Loucy (cell line): ENCODE measurements around the gene PDZD11.

ENCODE experiments used
- EZH2phosphoT487 ChIP-seq: fragments of 200-600 bp; IDR thresholded peaks from 2 replicates; pipeline ENCODE4 v1.6.1; 2018; ENCODE audit warnings: antibody characterized with exemption, mild to moderate bottlenecking, moderate library complexity, borderline replicate concordance
- TF ChIP-seq, protein P1 (sequence below): fragments of 200-600 bp; sonication (generic); conservative IDR thresholded peaks from 2 replicates; pipeline ENCODE4 v1.5.1; 2014; ENCODE audit warnings: mild to moderate bottlenecking, antibody characterized with exemption, low read length

DNA sequence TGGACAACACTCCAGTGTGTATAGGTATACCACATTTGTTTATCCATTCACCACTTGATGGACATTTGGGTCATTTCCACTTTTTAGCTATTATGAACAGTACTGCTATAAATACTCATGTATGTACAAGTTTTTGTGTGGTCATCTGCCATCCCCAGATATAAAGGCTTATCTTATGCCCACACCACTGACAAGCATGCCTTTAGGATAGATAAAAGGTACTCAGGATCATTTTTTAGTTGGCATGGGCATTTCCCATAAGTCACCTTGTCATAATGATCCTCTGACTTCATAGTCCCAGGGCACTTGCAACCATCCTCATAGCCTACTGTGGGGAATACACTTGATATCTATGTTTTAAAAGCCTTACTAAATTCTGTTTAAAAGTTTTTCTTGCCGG, 49.0 kb downstream of the PDZD11 start:
- TF ChIP-seq, protein P1, sequence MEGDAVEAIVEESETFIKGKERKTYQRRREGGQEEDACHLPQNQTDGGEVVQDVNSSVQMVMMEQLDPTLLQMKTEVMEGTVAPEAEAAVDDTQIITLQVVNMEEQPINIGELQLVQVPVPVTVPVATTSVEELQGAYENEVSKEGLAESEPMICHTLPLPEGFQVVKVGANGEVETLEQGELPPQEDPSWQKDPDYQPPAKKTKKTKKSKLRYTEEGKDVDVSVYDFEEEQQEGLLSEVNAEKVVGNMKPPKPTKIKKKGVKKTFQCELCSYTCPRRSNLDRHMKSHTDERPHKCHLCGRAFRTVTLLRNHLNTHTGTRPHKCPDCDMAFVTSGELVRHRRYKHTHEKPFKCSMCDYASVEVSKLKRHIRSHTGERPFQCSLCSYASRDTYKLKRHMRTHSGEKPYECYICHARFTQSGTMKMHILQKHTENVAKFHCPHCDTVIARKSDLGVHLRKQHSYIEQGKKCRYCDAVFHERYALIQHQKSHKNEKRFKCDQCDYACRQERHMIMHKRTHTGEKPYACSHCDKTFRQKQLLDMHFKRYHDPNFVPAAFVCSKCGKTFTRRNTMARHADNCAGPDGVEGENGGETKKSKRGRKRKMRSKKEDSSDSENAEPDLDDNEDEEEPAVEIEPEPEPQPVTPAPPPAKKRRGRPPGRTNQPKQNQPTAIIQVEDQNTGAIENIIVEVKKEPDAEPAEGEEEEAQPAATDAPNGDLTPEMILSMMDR: no peak
- no peak for TF ChIP-seq EZH2phosphoT487
